ENCODE data around the gene NKX6-1.

- no peak for TF ChIP-seq CTCF (conservative IDR thresholded peaks at IDR 0.05 in 1 of 2, IDR thresholded peaks at IDR 0.05 in 1 of 2; ENCODE audit: low read depth in 1 of 2, low read length in 2 of 2)
- no peak for TF ChIP-seq EZH2 (IDR thresholded peaks at IDR 0.05; ENCODE audit: low read length, missing control alignments)
Measured at GRCh38 chr4:84494531-84494930, 4.6 kb downstream of the NKX6-1 start.

All from fibroblast of lung (primary cell).